GM15510 (cell line): ENCODE measurements around the gene ACTBL2.

Experiments
- POLR2A ChIP-seq: IDR thresholded peaks from 3 replicates; pipeline ENCODE4 v1.6.1; 2011; ENCODE audit warnings: borderline replicate concordance; ENCODE audit not compliant: insufficient read length; ENCODE audit errors: extremely low read depth

The ACTBL2 gene

DNA sequence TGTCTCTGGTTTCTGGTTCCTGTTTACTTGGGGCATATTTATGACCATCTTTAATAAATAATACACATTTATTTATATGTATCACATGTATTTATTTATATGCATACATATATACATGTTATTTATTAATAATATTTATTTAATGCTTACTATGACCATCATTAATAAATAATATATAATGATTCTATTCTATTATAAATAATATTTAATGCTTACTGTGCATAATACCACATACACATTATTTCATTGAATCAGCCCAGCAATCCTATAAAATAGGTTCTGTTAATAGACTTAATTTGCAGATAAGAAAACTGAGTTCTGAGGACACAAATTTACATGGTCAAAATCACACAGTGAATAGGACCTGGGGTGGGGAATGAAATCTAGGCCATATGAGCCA, 24.2 kb downstream of the ACTBL2 start:
- no peak for TF ChIP-seq POLR2A

GRCh38 chr5:57456531-57457135, 26.0 kb downstream of the ACTBL2 start:
- no peak for TF ChIP-seq POLR2A

DNA sequence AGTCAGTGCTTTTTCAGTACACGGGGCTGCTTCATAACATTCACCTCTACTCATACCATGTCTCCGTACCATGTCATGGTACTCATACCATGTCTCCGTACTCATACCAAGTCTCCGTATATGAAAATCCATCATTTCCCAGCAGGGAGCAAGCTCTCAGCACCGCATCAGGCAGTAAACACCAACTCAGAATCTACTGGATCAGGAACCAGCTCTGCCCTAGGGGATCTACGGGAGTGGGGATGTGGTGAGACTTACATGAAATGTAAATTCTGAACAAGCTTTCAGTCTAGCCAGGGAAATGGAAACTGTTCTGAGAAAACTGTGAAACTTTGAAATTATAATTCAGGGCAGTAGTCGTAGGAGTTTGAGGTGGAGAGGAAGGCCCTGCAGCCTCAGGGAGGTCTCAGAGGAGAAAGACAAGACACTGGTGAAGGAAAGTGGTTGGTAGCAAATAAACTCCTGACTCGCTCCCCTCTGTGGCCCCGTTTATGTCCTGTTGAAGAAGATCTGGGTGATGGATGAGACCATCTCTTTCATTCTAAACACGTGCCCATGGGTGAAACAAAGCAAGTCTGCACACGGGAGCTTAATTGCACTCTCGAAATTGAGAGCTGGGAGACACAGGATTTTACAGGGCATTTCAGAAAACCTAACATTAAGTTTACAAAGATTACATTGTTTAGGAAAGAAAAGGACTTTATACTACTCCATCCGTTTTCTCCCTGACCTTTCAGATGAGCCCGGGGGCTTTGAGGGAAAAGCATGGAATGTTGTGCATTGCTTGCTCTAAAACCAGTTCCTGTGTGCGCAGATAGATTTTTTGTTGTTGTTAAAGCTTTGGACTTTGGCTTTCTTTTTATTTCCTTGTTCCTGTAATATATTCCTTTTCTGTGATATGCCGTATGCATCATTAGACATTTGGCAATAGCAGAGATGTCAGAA, 26.8 kb downstream of the ACTBL2 start:
- TF ChIP-seq POLR2A = no peak

GRCh38 chr5:57454896-57455295, 27.7 kb downstream of the ACTBL2 start:
- no peak for TF ChIP-seq POLR2A

- TF ChIP-seq POLR2A = no peak
Measured at GRCh38 chr5:57453728-57454127, 28.9 kb downstream of the ACTBL2 start.

- TF ChIP-seq POLR2A = no peak
Measured at GRCh38 chr5:57452885-57453284, 29.7 kb downstream of the ACTBL2 start.

DNA sequence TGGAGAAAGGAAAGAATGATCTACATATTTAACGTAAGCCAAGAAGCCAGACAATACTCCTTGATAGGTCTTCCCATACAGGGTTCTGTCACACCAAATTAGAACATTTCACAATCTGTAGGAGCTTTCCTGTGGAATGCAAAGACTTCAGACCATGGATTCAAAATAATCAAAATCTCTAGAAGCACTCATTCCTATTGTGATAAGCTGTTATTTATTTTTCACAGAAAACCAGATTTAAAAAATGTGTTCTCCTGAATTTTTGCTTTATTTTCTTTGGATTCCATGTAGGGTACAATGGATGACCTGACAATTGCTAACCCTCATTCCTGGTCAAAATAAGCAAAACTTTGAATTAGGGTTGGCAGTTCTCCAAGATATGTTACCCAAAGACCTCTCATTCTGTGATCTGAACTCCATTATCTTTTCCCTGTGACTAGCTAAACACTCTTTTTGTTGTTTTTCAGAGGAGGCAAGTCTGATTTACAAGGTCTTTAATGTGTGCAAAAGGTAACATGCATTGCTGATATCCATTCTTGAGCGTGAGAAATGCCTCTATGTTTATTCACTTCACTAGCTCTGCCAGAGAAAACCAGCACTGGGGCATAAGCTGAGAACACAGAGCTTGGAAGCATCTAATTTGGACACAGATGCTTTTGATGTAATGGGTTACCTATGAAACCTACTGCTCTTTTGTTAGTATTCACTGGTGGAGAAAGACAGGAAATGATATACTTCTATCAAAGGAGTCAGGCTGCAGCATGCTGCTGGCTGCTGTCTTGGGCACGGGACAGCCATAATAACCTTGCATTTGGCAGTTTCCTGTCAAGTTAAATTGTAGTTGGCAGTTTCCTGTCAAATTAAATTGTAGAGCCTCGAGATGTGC, 31.4 kb downstream of the ACTBL2 start:
- no peak for TF ChIP-seq POLR2A

DNA sequence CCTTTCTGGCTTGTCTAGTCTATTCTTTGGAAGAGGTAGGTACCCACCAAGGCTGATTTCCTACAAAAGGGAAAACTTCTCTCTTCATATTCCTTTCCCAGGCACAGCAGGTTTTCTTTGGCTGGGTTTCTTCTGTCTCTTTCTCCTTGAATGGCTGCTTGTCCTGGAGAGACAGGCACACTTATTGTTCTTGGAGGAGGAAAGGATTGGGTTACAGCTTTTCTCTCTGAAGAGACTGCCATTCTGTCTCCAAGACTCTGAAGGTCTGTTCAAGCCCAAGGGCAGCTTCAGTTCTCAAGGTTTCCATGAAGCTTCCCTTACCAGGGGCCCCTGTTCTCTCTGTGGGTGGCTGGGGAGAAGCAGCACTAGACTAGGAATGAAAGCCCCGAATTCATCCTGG, 33.9 kb downstream of the ACTBL2 start:
- no peak for TF ChIP-seq POLR2A

- TF ChIP-seq POLR2A = no peak
Measured at GRCh38 chr5:57448287-57448686, 34.3 kb downstream of the ACTBL2 start.

DNA sequence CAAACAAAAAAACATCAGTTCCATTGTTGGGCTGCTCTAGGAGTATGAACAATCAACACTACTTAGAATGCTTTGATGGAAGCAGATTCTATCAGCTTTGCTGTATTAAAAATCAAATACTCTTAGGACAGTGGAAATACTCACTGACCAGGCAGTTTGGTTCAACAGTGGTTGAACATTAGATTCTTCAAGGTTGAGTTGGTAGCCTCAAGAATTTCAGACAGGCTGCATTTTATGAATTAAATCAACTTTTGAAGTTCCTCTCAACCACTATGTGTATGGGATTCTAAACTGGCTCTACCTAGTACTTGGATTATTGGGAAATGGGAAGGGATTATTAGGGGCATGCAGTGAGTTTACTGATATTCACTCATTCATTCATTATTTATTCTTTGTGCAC, 35.0 kb downstream of the ACTBL2 start:
- TF ChIP-seq POLR2A = no peak

DNA sequence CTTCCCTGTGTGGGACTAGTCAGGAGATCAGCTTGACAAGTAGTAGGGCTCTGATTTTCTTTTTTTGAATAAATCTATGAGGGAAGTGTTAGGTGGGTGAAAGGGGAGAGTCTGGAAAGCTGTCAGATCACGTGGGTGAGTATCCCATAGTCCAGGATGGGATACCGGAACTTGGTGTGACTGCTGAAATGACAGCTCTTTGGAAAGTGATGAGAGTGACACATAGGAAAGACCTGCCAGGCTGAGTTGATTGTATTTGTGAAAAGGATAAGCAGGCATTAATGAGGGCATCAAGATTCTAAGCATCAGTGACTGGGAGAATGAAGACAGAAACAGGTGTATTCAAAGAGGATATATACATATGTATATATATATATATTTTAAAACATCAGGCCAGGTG, 35.6 kb downstream of the ACTBL2 start:
- no peak for TF ChIP-seq POLR2A

- TF ChIP-seq POLR2A = no peak
Measured at GRCh38 chr5:57445705-57446037, 36.9 kb downstream of the ACTBL2 start.

GRCh38 chr5:57445006-57445704, 37.5 kb downstream of the ACTBL2 start:
- TF ChIP-seq POLR2A = no peak

GRCh38 chr5:57442080-57442839, 40.4 kb downstream of the ACTBL2 start:
- no peak for TF ChIP-seq POLR2A

DNA sequence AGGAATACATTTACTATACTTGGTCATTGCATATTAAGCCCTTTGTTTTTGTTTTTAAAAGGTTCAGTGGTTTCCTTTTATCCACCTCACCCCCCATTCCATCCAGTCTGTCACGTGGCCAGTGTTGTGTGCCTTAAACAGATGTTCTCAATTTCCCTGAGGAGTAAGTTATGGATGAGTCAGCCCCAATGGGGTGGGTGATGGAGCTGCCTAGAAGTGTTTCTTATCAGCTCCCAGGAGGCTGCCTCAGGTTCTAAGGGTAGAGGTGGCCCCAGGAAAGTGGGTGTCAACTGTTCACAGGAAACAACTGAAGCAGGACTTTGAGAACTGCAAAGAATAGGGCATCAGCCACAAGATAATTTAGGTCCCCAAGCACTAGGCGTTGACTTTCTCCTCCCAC, 41.1 kb downstream of the ACTBL2 start:
- TF ChIP-seq POLR2A = no peak

GRCh38 chr5:57439601-57440000, 43.0 kb downstream of the ACTBL2 start:
- TF ChIP-seq POLR2A = no peak
